B cell (primary cell): ENCODE measurements around the gene TRRAP. TPM values are rescaled to one million over a fixed set of nuclear protein-coding genes. Genes with fewer than 3 reads are reported as not detected.

ENCODE experiments used
- ATAC-seq: fragments of 200-7000 bp; cut with Tn5 transposase; one replicate; pipeline ENCODE4 v1.10.0; 2021; ENCODE audit warnings: low read depth, mild to moderate bottlenecking, moderate number of reproducible peaks, moderate library complexity
- CTCF ChIA-PET: fragments of 350-600 bp; sonication (Branson Sonifier 250); formaldehyde crosslinking; loops from one replicate; lab custom pipeline; 2021; ENCODE audit warnings: antibody characterized with exemption, inconsistent platforms; lab: Charles Lee
- POLR2A ChIA-PET: fragments of 350-600 bp; sonication (Branson Sonifier 250); formaldehyde crosslinking; loops from one replicate; lab custom pipeline; 2021; ENCODE audit warnings: antibody characterized with exemption; lab: Charles Lee
- DNase-seq: peaks from one replicate; pipeline ENCODE4 v3.0.0; 2013
- H2AFZ ChIP-seq: 2 replicates; pipeline ENCODE4 v1.6.1; 2012; ENCODE audit warnings: mild to moderate bottlenecking, low read depth, low read length; ENCODE audit not compliant: insufficient read depth, poor library complexity, severe bottlenecking
- H3K27ac ChIP-seq, 2 donors: 1 replicate in 1 of 2; 2 replicates in 1 of 2; pipeline ENCODE4 v1.5.1; 2012 to 2013; ENCODE audit warnings: low read length in 2 of 2, mild to moderate bottlenecking in 2 of 2, moderate library complexity in 1 of 2
- H3K27me3 ChIP-seq, 4 experiments: fragments of 200-600 bp in 1 of 4; sonication (generic) in 1 of 4; replicated peaks in 1 of 4; 1 replicate in 2 of 4; 2 replicates in 2 of 4; pipeline versions ENCODE4 v1.6.1 to v1.7.0; 2013 to 2016; ENCODE audit warnings: low read length in 3 of 4, mild to moderate bottlenecking in 2 of 4, mixed read lengths in 1 of 4, moderate library complexity in 1 of 4; ENCODE audit not compliant: insufficient read depth in 4 of 4, control insufficient read depth in 3 of 4; ENCODE audit errors: control extremely low read depth in 1 of 4
- H3K36me3 ChIP-seq, 2 experiments: replicated peaks in 1 of 2; 1 replicate in 1 of 2; 2 replicates in 1 of 2; pipeline versions ENCODE4 v1.6.1 to v1.7.1; 2013; ENCODE audit warnings: low read length in 1 of 2; ENCODE audit not compliant: insufficient read depth in 2 of 2, control insufficient read depth in 1 of 2; ENCODE audit errors: control extremely low read depth in 1 of 2, extremely low read depth in 1 of 2
- H3K4me1 ChIP-seq, 2 donors: fragments of 200-600 bp in 1 of 2; sonication (generic) in 1 of 2; 1 replicate in 1 of 2; 2 replicates in 1 of 2; pipeline versions ENCODE4 v1.5.1 to v1.6.1; 2013 to 2017; ENCODE audit warnings: low read length in 2 of 2; ENCODE audit not compliant: control insufficient read depth in 2 of 2, insufficient read depth in 2 of 2
- H3K4me2 ChIP-seq: replicated peaks from 2 replicates; pipeline ENCODE3; 2012; ENCODE audit warnings: mild to moderate bottlenecking, low read depth, low read length; ENCODE audit not compliant: poor library complexity, severe bottlenecking
- H3K4me3 ChIP-seq, 5 experiments: fragments of 200-600 bp in 1 of 5; sonication (generic) in 1 of 5; 1 replicate in 3 of 5; 2 replicates in 2 of 5; pipeline versions ENCODE4 v1.5.1 to v1.7.0; 2011 to 2016; ENCODE audit warnings: low read length in 4 of 5, mild to moderate bottlenecking in 4 of 5, low read depth in 2 of 5, control low read depth in 1 of 5, moderate library complexity in 1 of 5; ENCODE audit not compliant: insufficient read depth in 1 of 5; ENCODE audit errors: control extremely low read depth in 1 of 5, extremely low read depth in 1 of 5
- H3K79me2 ChIP-seq: fragments of 200-600 bp; sonication (generic); one replicate; pipeline ENCODE4 v1.6.0; 2016; ENCODE audit warnings: low read length; ENCODE audit not compliant: control insufficient read depth, insufficient read depth
- H3K9ac ChIP-seq: fragments of 200-600 bp; sonication (generic); 2 replicates; pipeline ENCODE4 v1.6.1; 2017; ENCODE audit warnings: mild to moderate bottlenecking, low read length, moderate library complexity
- H3K9me3 ChIP-seq, 3 donors: one replicate each; pipeline versions ENCODE4 v1.6.1 to v1.7.1; 2013; ENCODE audit warnings: low read length in 2 of 3; ENCODE audit not compliant: control insufficient read depth in 2 of 3, insufficient read depth in 1 of 3; ENCODE audit errors: control extremely low read depth in 1 of 3
- H4K20me1 ChIP-seq: 2 replicates; pipeline ENCODE4 v1.6.0; 2012; ENCODE audit warnings: mild to moderate bottlenecking, low read length; ENCODE audit not compliant: insufficient read depth, control insufficient read depth, poor library complexity, severe bottlenecking
- H3K27ac Mint-ChIP-seq: one replicate; pipeline ENCODE4 v1.8.0; 2021; ENCODE audit warnings: mixed read lengths
- H3K27me3 Mint-ChIP-seq: one replicate; pipeline ENCODE4 v1.8.0; 2021; ENCODE audit warnings: mixed read lengths
- H3K4me1 Mint-ChIP-seq: one replicate; pipeline ENCODE4 v1.8.0; 2021; ENCODE audit warnings: mixed read lengths
- H3K4me3 Mint-ChIP-seq: one replicate; pipeline ENCODE4 v1.8.0; 2021; ENCODE audit warnings: mixed read lengths
- H3K9me3 Mint-ChIP-seq: one replicate; pipeline ENCODE4 v1.8.0; 2022; ENCODE audit warnings: mixed read lengths; ENCODE audit not compliant: insufficient read depth
- EZH2 ChIP-seq: IDR thresholded peaks from 2 replicates; pipeline ENCODE4 v1.6.1; 2012; ENCODE audit warnings: borderline replicate concordance, low read depth, mild to moderate bottlenecking, moderate library complexity, low read length; ENCODE audit not compliant: insufficient read depth, poor library complexity, severe bottlenecking
- WGBS: methylation state at CpG from one replicate; pipeline ENCODE4 v1.1.5; 2013; ENCODE audit warnings: missing lambda C conversion rate; ENCODE audit not compliant: insufficient coverage; 5-methylcytosine and 5-hydroxymethylcytosine counted together
- intact Hi-C: fragments of 100-400 bp; cut with micrococcal nuclease; formaldehyde crosslinking; loops from one replicate; pipeline ENCODE4 v1.10.0; 2022
- polyA plus RNA-seq: library from polyadenylated mRNA; depleted of rRNA; stranded (reverse); fragments of >200 nt; gene quantifications from 2 replicates; pipeline ENCODE4 v1.2.3, GENCODE V29; 2012
- total RNA-seq, 2 donors: library from RNA; stranded (reverse); fragments of 120-200 nt in 1 of 2; gene quantifications; 1 replicate in 1 of 2; 2 replicates in 1 of 2; pipeline versions ENCODE4 v1.2.3 to v1.2.4, GENCODE V29; 2013 to 2022
- TF ChIP-seq, protein P1 (sequence below): fragments of 200-600 bp; IDR thresholded peaks from one replicate; pipeline ENCODE4 v1.8.0; 2022; ENCODE audit warnings: antibody characterized with exemption, mild to moderate bottlenecking

Gene TRRAP
- total and polyA plus RNA-seq, 2 donors (not counting 1 experiment from before 2014, with no cell fraction given): 25.4 to 102 TPM

DNA sequence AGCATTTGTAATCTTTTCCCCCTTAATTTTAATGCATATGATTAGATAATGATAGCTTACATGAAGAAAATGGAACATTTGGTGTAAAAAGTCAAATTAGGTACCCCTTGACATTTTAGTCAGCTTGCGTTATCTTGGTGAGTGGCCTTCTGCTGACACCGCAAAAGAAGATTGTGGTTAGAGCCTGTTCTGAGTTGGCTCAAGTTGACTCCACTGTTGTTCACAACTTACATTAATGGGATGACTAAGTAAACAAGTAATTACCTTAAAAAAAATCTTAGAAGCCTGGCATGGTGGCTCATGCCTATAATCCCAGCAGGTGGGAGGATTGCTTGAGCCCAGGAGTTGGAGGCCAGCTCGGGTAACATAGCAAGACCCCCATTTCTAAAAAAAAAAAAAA lies 24.2 kb downstream of the TRRAP start:
- CTCF ChIA-PET: no interaction called here
- Mint-ChIP-seq H3K4me3 (no peak overlapping the region), H3K27me3 (no peaks in the 10 kb centered on the region), H3K27ac (no peak overlapping the region), H3K4me1 (no peaks in the 10 kb centered on the region), H3K9me3 (no peaks in the 10 kb centered on the region)
- peaks cover 0 to 86% of the 10 kb centered on the region in 2 experiments for H3K36me3 ChIP-seq
- DNase-seq (no peak), ATAC-seq (no peak)
- H3K27ac ChIP-seq: no peak overlapping the region
- H3K9me3 ChIP-seq: no peaks in the 10 kb centered on the region
- no peak overlapping the region for H3K9ac ChIP-seq
- intact Hi-C loops: no loop called here
- no peak overlapping the region for H3K4me3 ChIP-seq
- no peak overlapping the region for H2AFZ ChIP-seq
- H3K4me1 ChIP-seq: no peaks in the 10 kb centered on the region
- no peak for TF ChIP-seq EZH2
- TF ChIP-seq, protein P1, sequence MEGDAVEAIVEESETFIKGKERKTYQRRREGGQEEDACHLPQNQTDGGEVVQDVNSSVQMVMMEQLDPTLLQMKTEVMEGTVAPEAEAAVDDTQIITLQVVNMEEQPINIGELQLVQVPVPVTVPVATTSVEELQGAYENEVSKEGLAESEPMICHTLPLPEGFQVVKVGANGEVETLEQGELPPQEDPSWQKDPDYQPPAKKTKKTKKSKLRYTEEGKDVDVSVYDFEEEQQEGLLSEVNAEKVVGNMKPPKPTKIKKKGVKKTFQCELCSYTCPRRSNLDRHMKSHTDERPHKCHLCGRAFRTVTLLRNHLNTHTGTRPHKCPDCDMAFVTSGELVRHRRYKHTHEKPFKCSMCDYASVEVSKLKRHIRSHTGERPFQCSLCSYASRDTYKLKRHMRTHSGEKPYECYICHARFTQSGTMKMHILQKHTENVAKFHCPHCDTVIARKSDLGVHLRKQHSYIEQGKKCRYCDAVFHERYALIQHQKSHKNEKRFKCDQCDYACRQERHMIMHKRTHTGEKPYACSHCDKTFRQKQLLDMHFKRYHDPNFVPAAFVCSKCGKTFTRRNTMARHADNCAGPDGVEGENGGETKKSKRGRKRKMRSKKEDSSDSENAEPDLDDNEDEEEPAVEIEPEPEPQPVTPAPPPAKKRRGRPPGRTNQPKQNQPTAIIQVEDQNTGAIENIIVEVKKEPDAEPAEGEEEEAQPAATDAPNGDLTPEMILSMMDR: no peak
- no peaks in the 10 kb centered on the region for H3K27me3 ChIP-seq
- H3K79me2 ChIP-seq: no peaks in the 10 kb centered on the region
- 80% methylated on average over 1 of the region's 3 CpGs for WGBS
- no peaks in the 10 kb centered on the region for H4K20me1 ChIP-seq
- POLR2A ChIA-PET: no interaction called here
- H3K4me2 ChIP-seq: no peak overlapping the region

DNA sequence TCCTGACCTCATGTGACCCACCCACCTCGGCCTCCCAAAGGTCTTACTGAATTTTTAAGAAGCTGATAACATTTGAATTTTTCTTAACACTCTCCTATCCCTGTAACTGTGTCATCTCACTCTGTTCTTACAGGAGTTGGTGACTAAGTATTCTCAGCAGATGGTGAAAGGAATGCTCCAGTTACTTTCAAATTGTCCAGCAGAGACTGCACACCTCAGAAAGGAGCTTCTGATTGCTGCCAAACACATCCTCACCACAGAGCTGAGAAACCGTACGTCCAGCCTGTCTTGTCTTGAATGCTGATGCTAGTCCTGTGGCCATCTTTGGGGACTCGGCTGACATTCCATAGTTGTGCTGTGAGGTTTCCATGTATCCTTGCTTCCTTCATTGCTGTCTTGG lies 24.9 kb downstream of the TRRAP start:
- Histone ChIP-seq H3K9ac (no peak overlapping the region), H2AFZ (no peak overlapping the region), H3K27me3 (no peaks in the 10 kb centered on the region), H4K20me1 (no peaks in the 10 kb centered on the region), H3K36me3 (peaks cover 0 to 85% of the 10 kb centered on the region in 2 experiments), H3K9me3 (no peaks in the 10 kb centered on the region), H3K27ac (no peak overlapping the region), H3K4me3 (no peak overlapping the region), H3K79me2 (peaks cover 3% of the 10 kb centered on the region), H3K4me1 (no peaks in the 10 kb centered on the region), H3K4me2 (no peak overlapping the region)
- ATAC-seq (no peak), DNase-seq (no peak)
- intact Hi-C loops: no loop called here
- CTCF ChIA-PET: no interaction called here
- TF ChIP-seq EZH2: no peak
- TF ChIP-seq, protein P1: no peak
- no peak overlapping the region for H3K4me3 Mint-ChIP-seq
- no peaks in the 10 kb centered on the region for H3K27me3 Mint-ChIP-seq
- no peak overlapping the region for H3K27ac Mint-ChIP-seq
- no peaks in the 10 kb centered on the region for H3K9me3 Mint-ChIP-seq
- no peaks in the 10 kb centered on the region for H3K4me1 Mint-ChIP-seq
- POLR2A ChIA-PET: no interaction called here
- 100% methylated on average over 3 of the region's 4 CpGs for WGBS
